ENCODE data around the gene PRRT1B.
A peak's percentile ranks its signal among the peaks of the same experiment; 100 is the strongest.

Gene PRRT1B

GRCh38 chr9:131580358-131580757, 35.0 kb downstream of the PRRT1B start:
- DNase-seq (ENCODE audit: low read depth): no peak

GRCh38 chr9:131582056-131582455, 36.7 kb downstream of the PRRT1B start:
- DNase-seq (ENCODE audit: low read depth): no peak

- no peak for DNase-seq (ENCODE audit: low read depth)
Observed at GRCh38 chr9:131582466-131583336, 37.4 kb downstream of the PRRT1B start.

GRCh38 chr9:131583337-131583645, 38.0 kb downstream of the PRRT1B start:
- no peak for DNase-seq (ENCODE audit: low read depth)

- DNase-seq (ENCODE audit: low read depth): no peak
Observed at GRCh38 chr9:131583836-131584555, 38.7 kb downstream of the PRRT1B start.

GRCh38 chr9:131584858-131585257, 39.5 kb downstream of the PRRT1B start:
- no peak for DNase-seq (ENCODE audit: low read depth)

GRCh38 chr9:131585375-131585774, 40.1 kb downstream of the PRRT1B start:
- DNase-seq (ENCODE audit: low read depth): no peak

- no peak for DNase-seq (ENCODE audit: low read depth)
Observed at GRCh38 chr9:131587331-131587730, 42.0 kb downstream of the PRRT1B start.

GRCh38 chr9:131587906-131588305, 42.6 kb downstream of the PRRT1B start:
- DNase-seq (ENCODE audit: low read depth): no peak

GRCh38 chr9:131588396-131588795, 43.1 kb downstream of the PRRT1B start:
- no peak for DNase-seq (ENCODE audit: low read depth)

- DNase-seq (ENCODE audit: low read depth): no peak
Observed at GRCh38 chr9:131589124-131589711, 43.9 kb downstream of the PRRT1B start.

- no peak for DNase-seq (ENCODE audit: low read depth)
Observed at GRCh38 chr9:131589993-131590392, 44.7 kb downstream of the PRRT1B start.

- DNase-seq (ENCODE audit: low read depth): no peak
Observed at GRCh38 chr9:131590449-131590848, 45.1 kb downstream of the PRRT1B start.

- DNase-seq (ENCODE audit: low read depth): peak; percentile 65
Observed at GRCh38 chr9:131590907-131591844, 45.9 kb downstream of the PRRT1B start.

- DNase-seq (ENCODE audit: low read depth): no peak
Observed at GRCh38 chr9:131591845-131592208, 46.5 kb downstream of the PRRT1B start.

- DNase-seq (ENCODE audit: low read depth): no peak
Observed at GRCh38 chr9:131593091-131593820, 47.9 kb downstream of the PRRT1B start.

GRCh38 chr9:131593936-131594665, 48.8 kb downstream of the PRRT1B start:
- DNase-seq (ENCODE audit: low read depth): no peak

- no peak for DNase-seq (ENCODE audit: low read depth)
Observed at GRCh38 chr9:131594906-131595665, 49.8 kb downstream of the PRRT1B start.

GRCh38 chr9:131595696-131596429, 50.5 kb downstream of the PRRT1B start:
- no peak for DNase-seq (ENCODE audit: low read depth)
